MCF 10A (cell line): ENCODE data around the gene TRAPPC6A. TPM values are rescaled to one million over a fixed set of nuclear protein-coding genes. Genes with fewer than 3 reads are reported as not detected.

Experiments used
- BruUV-seq: library from RNA; stranded (reverse); fragments of 400-500 nt; replicated peaks from 2 replicates; lab custom pipeline; 2021; lab: Mats Ljungman, UMichigan
- CTCF ChIA-PET: fragments of 300-600 bp; sonication (Branson Sonifier 250); formaldehyde crosslinking; extraction: SDS; loops from one replicate; lab custom pipeline; 2021; ENCODE audit warnings: antibody characterized with exemption, inconsistent platforms; lab: Yijun Ruan, JAX
- POLR2A ChIA-PET: fragments of 300-600, 350-650 bp; sonication (Branson Sonifier 250); formaldehyde crosslinking; extraction: SDS; loops from one replicate; lab custom pipeline; 2020; ENCODE audit warnings: antibody characterized with exemption, inconsistent platforms; lab: Yijun Ruan, JAX
- DNase-seq: peaks from one replicate; pipeline ENCODE4 v3.0.0-alpha.2; 2018; ENCODE audit not compliant: unreplicated experiment
- H3K27ac Mint-ChIP-seq: one replicate; pipeline ENCODE4 v1.8.0; 2022; ENCODE audit warnings: mild to moderate bottlenecking, low read depth, mixed read lengths; ENCODE audit not compliant: unreplicated experiment
- H3K27me3 Mint-ChIP-seq: one replicate; pipeline ENCODE4 v1.8.0; 2022; ENCODE audit warnings: mixed read lengths; ENCODE audit not compliant: insufficient read depth, unreplicated experiment
- H3K36me3 Mint-ChIP-seq: one replicate; pipeline ENCODE4 v1.8.0; 2022; ENCODE audit warnings: mild to moderate bottlenecking, moderate library complexity, mixed read lengths; ENCODE audit not compliant: insufficient read depth, unreplicated experiment
- H3K4me1 Mint-ChIP-seq: one replicate; pipeline ENCODE4 v1.8.0; 2022; ENCODE audit warnings: mixed read lengths; ENCODE audit not compliant: insufficient read depth, unreplicated experiment
- H3K4me3 Mint-ChIP-seq: one replicate; pipeline ENCODE4 v1.8.0; 2022; ENCODE audit warnings: mild to moderate bottlenecking, moderate library complexity, mixed read lengths; ENCODE audit not compliant: unreplicated experiment
- H3K9me3 Mint-ChIP-seq: one replicate; pipeline ENCODE4 v1.8.0; 2022; ENCODE audit warnings: mixed read lengths; ENCODE audit not compliant: unreplicated experiment
- CTCF ChIP-seq: fragments of 200-600 bp; IDR thresholded peaks from one replicate; pipeline ENCODE4 v1.8.0; 2022; ENCODE audit warnings: antibody characterized with exemption, mild to moderate bottlenecking; ENCODE audit not compliant: unreplicated experiment
- intact Hi-C: fragments of 100-400 bp; cut with micrococcal nuclease; formaldehyde crosslinking; loops from 2 replicates; pipeline ENCODE4 v1.14.1; 2022
- total RNA-seq: library from RNA; stranded (reverse); gene quantifications from 2 replicates; pipeline ENCODE4 v1.2.3, GENCODE V29; 2022

The TRAPPC6A gene
- total RNA-seq, 1 experiment from 2014 or later = 14.4 TPM

GRCh38 chr19:45159210-45159970, 18.6 kb downstream of the TRAPPC6A start:
- POLR2A ChIA-PET = interaction anchor here (0.6 to 2.5 kb wide), 2 partner anchors 19 to 127 kb away, joined by 3 to 11 read pairs; partner anchors contain the start of genes BLOC1S3 and TRAPPC6A
- H3K9me3 Mint-ChIP-seq = no peaks in the 10 kb centered on the region
- intact Hi-C loops = no loop called here
- H3K4me3 Mint-ChIP-seq = no peak overlapping the region
- H3K27me3 Mint-ChIP-seq = no peaks in the 10 kb centered on the region
- H3K4me1 Mint-ChIP-seq = peaks cover 25% of the 10 kb centered on the region
- no peak for DNase-seq
- TF ChIP-seq CTCF = no peak
- CTCF ChIA-PET = no interaction called here
- peaks cover 5% of the 10 kb centered on the region for H3K36me3 Mint-ChIP-seq
- no TSS peak for BruUV-seq
- H3K27ac Mint-ChIP-seq = no peak overlapping the region

- H3K36me3 Mint-ChIP-seq = peaks cover 5% of the 10 kb centered on the region
These were observed 19.4 kb downstream of the TRAPPC6A start for GRCh38 chr19:45158503-45159209.

GRCh38 chr19:45156751-45157150, 21.3 kb downstream of the TRAPPC6A start:
- intact Hi-C loops = no loop called here
- Mint-ChIP-seq H3K4me1 (peaks cover 15% of the 10 kb centered on the region), H3K27me3 (no peaks in the 10 kb centered on the region), H3K9me3 (no peaks in the 10 kb centered on the region), H3K4me3 (no peak overlapping the region), H3K27ac (no peak overlapping the region), H3K36me3 (peaks cover 7% of the 10 kb centered on the region)
- POLR2A ChIA-PET = interaction anchor here (1.2 kb wide), 1 partner anchor 8 kb away, joined by 4 read pairs; no protein-coding TSS in a partner anchor
- no peak for DNase-seq
- no peak for TF ChIP-seq CTCF
- no TSS peak for BruUV-seq
- CTCF ChIA-PET = no interaction called here

More at GRCh38 chr19:45158503-45159209, 19.4 kb downstream of the TRAPPC6A start:
- TF ChIP-seq CTCF = no peak
- Mint-ChIP-seq H3K27ac (no peak overlapping the region), H3K4me3 (no peak overlapping the region), H3K27me3 (no peaks in the 10 kb centered on the region), H3K9me3 (no peaks in the 10 kb centered on the region), H3K4me1 (peaks cover 27% of the 10 kb centered on the region)
- ChIA-PET CTCF (no interaction called here), POLR2A (interaction anchor here (0.7 kb wide), 1 partner anchor 8 kb away, joined by 3 read pairs; no protein-coding TSS in a partner anchor)
- intact Hi-C loops = no loop called here
- no peak for DNase-seq
- no TSS peak for BruUV-seq

GRCh38 chr19:45156011-45156630, 21.9 kb downstream of the TRAPPC6A start:
- Mint-ChIP-seq H3K4me1 (peaks cover 20% of the 10 kb centered on the region), H3K36me3 (peaks cover 13% of the 10 kb centered on the region), H3K4me3 (no peak overlapping the region), H3K9me3 (no peaks in the 10 kb centered on the region), H3K27ac (no peak overlapping the region), H3K27me3 (no peaks in the 10 kb centered on the region)
- no peak for TF ChIP-seq CTCF
- DNase-seq = no peak
- CTCF ChIA-PET = no interaction called here
- POLR2A ChIA-PET = interaction anchor here (1.2 kb wide), 1 partner anchor 9 kb away, joined by 4 read pairs; no protein-coding TSS in a partner anchor
- no TSS peak for BruUV-seq
- intact Hi-C loops = no loop called here
